ENCODE measurements around the gene SPA17. TPM values are rescaled to one million over a fixed set of nuclear protein-coding genes. Genes with fewer than 3 reads are reported as not detected.

SPA17 gene
- total RNA-seq, 1 donor from 2014 or later: 2.1 TPM

- peaks cover 32 to 55% (median 46%) of the 10 kb centered on the region in 3 donors for H3K27me3 ChIP-seq (ENCODE audit: control insufficient read depth in 3 of 3, insufficient read depth in 3 of 3, low read length in 3 of 3)
- peak overlapping the region in 1 of 3 donors; percentile 64 for H3K9ac ChIP-seq (ENCODE audit: low read depth in 1 of 3, low read length in 3 of 3)
- H3K36me3 ChIP-seq (ENCODE audit: control insufficient read depth in 3 of 3, insufficient read depth in 3 of 3, low read length in 3 of 3): no peaks in the 10 kb centered on the region
- H3K9me3 ChIP-seq (ENCODE audit: control insufficient read depth in 3 of 3, low read length in 3 of 3): no peaks in the 10 kb centered on the region
- H3K4me1 ChIP-seq (ENCODE audit: control insufficient read depth in 3 of 3, insufficient read depth in 3 of 3, low read length in 3 of 3): peaks cover 5 to 14% (median 9%) of the 10 kb centered on the region in 3 donors
- peak overlapping the region; percentile 63 to 71 (median 65) for H3K4me3 ChIP-seq (ENCODE audit: low read length in 3 of 3)
- peak overlapping the region; percentile 32 for H3K27ac ChIP-seq (ENCODE audit: low read depth, low read length)
Observed at GRCh38 chr11:124717786-124718651, 44.3 kb downstream of the SPA17 start.

- Histone ChIP-seq H3K4me1 (ENCODE audit: control insufficient read depth in 3 of 3, insufficient read depth in 3 of 3, low read length in 3 of 3) (peaks cover 5 to 14% (median 9%) of the 10 kb centered on the region in 3 donors), H3K27me3 (ENCODE audit: control insufficient read depth in 3 of 3, insufficient read depth in 3 of 3, low read length in 3 of 3) (peaks cover 34 to 56% (median 50%) of the 10 kb centered on the region in 3 donors), H3K27ac (ENCODE audit: low read depth, low read length) (no peak overlapping the region), H3K9ac (ENCODE audit: low read depth in 1 of 3, low read length in 3 of 3) (no peak overlapping the region), H3K9me3 (ENCODE audit: control insufficient read depth in 3 of 3, low read length in 3 of 3) (no peaks in the 10 kb centered on the region), H3K36me3 (ENCODE audit: control insufficient read depth in 3 of 3, insufficient read depth in 3 of 3, low read length in 3 of 3) (no peaks in the 10 kb centered on the region), H3K4me3 (ENCODE audit: low read length in 3 of 3) (no peak overlapping the region)
Observed at GRCh38 chr11:124718801-124719200, 45.1 kb downstream of the SPA17 start.

GRCh38 chr11:124719534-124719933 is 45.8 kb downstream of the SPA17 start:
- no peaks in the 10 kb centered on the region for H3K9me3 ChIP-seq (ENCODE audit: control insufficient read depth in 3 of 3, low read length in 3 of 3)

GRCh38 chr11:124722176-124722575 is 48.5 kb downstream of the SPA17 start:
- peaks cover 13 to 26% (median 14%) of the 10 kb centered on the region in 3 donors for H3K4me1 ChIP-seq (ENCODE audit: control insufficient read depth in 3 of 3, insufficient read depth in 3 of 3, low read length in 3 of 3)
- no peaks in the 10 kb centered on the region for H3K36me3 ChIP-seq (ENCODE audit: control insufficient read depth in 3 of 3, insufficient read depth in 3 of 3, low read length in 3 of 3)
- H3K4me3 ChIP-seq (ENCODE audit: low read length in 3 of 3): no peak overlapping the region
- H3K9me3 ChIP-seq (ENCODE audit: control insufficient read depth in 3 of 3, low read length in 3 of 3): no peaks in the 10 kb centered on the region
- H3K9ac ChIP-seq (ENCODE audit: low read depth in 1 of 3, low read length in 3 of 3): no peak overlapping the region
- H3K27ac ChIP-seq (ENCODE audit: low read depth, low read length): no peak overlapping the region
- peaks cover 39 to 61% (median 59%) of the 10 kb centered on the region in 3 donors for H3K27me3 ChIP-seq (ENCODE audit: control insufficient read depth in 3 of 3, insufficient read depth in 3 of 3, low read length in 3 of 3)

More at GRCh38 chr11:124719534-124719933, 45.8 kb downstream of the SPA17 start:
- Histone ChIP-seq H3K4me1 (ENCODE audit: control insufficient read depth in 3 of 3, insufficient read depth in 3 of 3, low read length in 3 of 3) (peaks cover 5 to 14% (median 9%) of the 10 kb centered on the region in 3 donors), H3K36me3 (ENCODE audit: control insufficient read depth in 3 of 3, insufficient read depth in 3 of 3, low read length in 3 of 3) (no peaks in the 10 kb centered on the region), H3K27me3 (ENCODE audit: control insufficient read depth in 3 of 3, insufficient read depth in 3 of 3, low read length in 3 of 3) (peaks cover 39 to 63% (median 52%) of the 10 kb centered on the region in 3 donors), H3K9ac (ENCODE audit: low read depth in 1 of 3, low read length in 3 of 3) (no peak overlapping the region), H3K4me3 (ENCODE audit: low read length in 3 of 3) (no peak overlapping the region), H3K27ac (ENCODE audit: low read depth, low read length) (no peak overlapping the region)

GRCh38 chr11:124724979-124725718 is 51.4 kb downstream of the SPA17 start:
- Histone ChIP-seq H3K4me1 (ENCODE audit: control insufficient read depth in 3 of 3, insufficient read depth in 3 of 3, low read length in 3 of 3) (peaks cover 4 to 14% (median 9%) of the 10 kb centered on the region in 3 donors), H3K9ac (ENCODE audit: low read depth in 1 of 3, low read length in 3 of 3) (no peak overlapping the region), H3K27me3 (ENCODE audit: control insufficient read depth in 3 of 3, insufficient read depth in 3 of 3, low read length in 3 of 3) (peaks cover 17 to 34% (median 32%) of the 10 kb centered on the region in 3 donors), H3K27ac (ENCODE audit: low read depth, low read length) (peak overlapping the region; percentile 19), H3K9me3 (ENCODE audit: control insufficient read depth in 3 of 3, low read length in 3 of 3) (no peaks in the 10 kb centered on the region), H3K4me3 (ENCODE audit: low read length in 3 of 3) (peak overlapping the region in 1 of 3 donors; percentile 15), H3K36me3 (ENCODE audit: control insufficient read depth in 3 of 3, insufficient read depth in 3 of 3, low read length in 3 of 3) (no peaks in the 10 kb centered on the region)

GRCh38 chr11:124725719-124726105 is 52.0 kb downstream of the SPA17 start:
- H3K4me3 ChIP-seq (ENCODE audit: low read length in 3 of 3): peak overlapping the region in 1 of 3 donors; percentile 15
- no peaks in the 10 kb centered on the region for H3K36me3 ChIP-seq (ENCODE audit: control insufficient read depth in 3 of 3, insufficient read depth in 3 of 3, low read length in 3 of 3)
- H3K27me3 ChIP-seq (ENCODE audit: control insufficient read depth in 3 of 3, insufficient read depth in 3 of 3, low read length in 3 of 3): peaks cover 17 to 31% (median 30%) of the 10 kb centered on the region in 3 donors
- peak overlapping the region; percentile 19 for H3K27ac ChIP-seq (ENCODE audit: low read depth, low read length)
- H3K9ac ChIP-seq (ENCODE audit: low read depth in 1 of 3, low read length in 3 of 3): no peak overlapping the region
- peaks cover 4 to 14% (median 9%) of the 10 kb centered on the region in 3 donors for H3K4me1 ChIP-seq (ENCODE audit: control insufficient read depth in 3 of 3, insufficient read depth in 3 of 3, low read length in 3 of 3)
- no peaks in the 10 kb centered on the region for H3K9me3 ChIP-seq (ENCODE audit: control insufficient read depth in 3 of 3, low read length in 3 of 3)

GRCh38 chr11:124727474-124727873 is 53.8 kb downstream of the SPA17 start:
- Histone ChIP-seq H3K9ac (ENCODE audit: low read depth in 1 of 3, low read length in 3 of 3) (no peak overlapping the region), H3K9me3 (ENCODE audit: control insufficient read depth in 3 of 3, low read length in 3 of 3) (no peaks in the 10 kb centered on the region), H3K4me1 (ENCODE audit: control insufficient read depth in 3 of 3, insufficient read depth in 3 of 3, low read length in 3 of 3) (peaks cover 4 to 12% (median 9%) of the 10 kb centered on the region in 3 donors), H3K36me3 (ENCODE audit: control insufficient read depth in 3 of 3, insufficient read depth in 3 of 3, low read length in 3 of 3) (no peaks in the 10 kb centered on the region), H3K27me3 (ENCODE audit: control insufficient read depth in 3 of 3, insufficient read depth in 3 of 3, low read length in 3 of 3) (peaks cover 11 to 19% (median 17%) of the 10 kb centered on the region in 3 donors), H3K4me3 (ENCODE audit: low read length in 3 of 3) (no peak overlapping the region), H3K27ac (ENCODE audit: low read depth, low read length) (no peak overlapping the region)

- H3K27me3 ChIP-seq (ENCODE audit: control insufficient read depth in 3 of 3, insufficient read depth in 3 of 3, low read length in 3 of 3): peaks cover 7 to 14% (median 13%) of the 10 kb centered on the region in 3 donors
- H3K27ac ChIP-seq (ENCODE audit: low read depth, low read length): no peak overlapping the region
- H3K36me3 ChIP-seq (ENCODE audit: control insufficient read depth in 3 of 3, insufficient read depth in 3 of 3, low read length in 3 of 3): no peaks in the 10 kb centered on the region
- no peak overlapping the region for H3K9ac ChIP-seq (ENCODE audit: low read depth in 1 of 3, low read length in 3 of 3)
- no peak overlapping the region for H3K4me3 ChIP-seq (ENCODE audit: low read length in 3 of 3)
- H3K9me3 ChIP-seq (ENCODE audit: control insufficient read depth in 3 of 3, low read length in 3 of 3): no peaks in the 10 kb centered on the region
- H3K4me1 ChIP-seq (ENCODE audit: control insufficient read depth in 3 of 3, insufficient read depth in 3 of 3, low read length in 3 of 3): peaks cover 4 to 12% (median 9%) of the 10 kb centered on the region in 3 donors
Observed at GRCh38 chr11:124728134-124728533, 54.4 kb downstream of the SPA17 start.

GRCh38 chr11:124729571-124729970 is 55.9 kb downstream of the SPA17 start:
- H3K4me1 ChIP-seq (ENCODE audit: control insufficient read depth in 3 of 3, insufficient read depth in 3 of 3, low read length in 3 of 3): peaks cover 4 to 12% (median 9%) of the 10 kb centered on the region in 3 donors
- H3K27ac ChIP-seq (ENCODE audit: low read depth, low read length): no peak overlapping the region
- H3K4me3 ChIP-seq (ENCODE audit: low read length in 3 of 3): no peak overlapping the region
- peaks cover 0 to 8% (median 4%) of the 10 kb centered on the region in 3 donors for H3K27me3 ChIP-seq (ENCODE audit: control insufficient read depth in 3 of 3, insufficient read depth in 3 of 3, low read length in 3 of 3)
- H3K9me3 ChIP-seq (ENCODE audit: control insufficient read depth in 3 of 3, low read length in 3 of 3): no peaks in the 10 kb centered on the region
- H3K36me3 ChIP-seq (ENCODE audit: control insufficient read depth in 3 of 3, insufficient read depth in 3 of 3, low read length in 3 of 3): no peaks in the 10 kb centered on the region
- H3K9ac ChIP-seq (ENCODE audit: low read depth in 1 of 3, low read length in 3 of 3): no peak overlapping the region
